ENCODE measurements around the gene FARP1.

GRCh38 chr13:98492335-98493041 is 349.6 kb downstream of the FARP1 start:
- TF ChIP-seq, protein P1, sequence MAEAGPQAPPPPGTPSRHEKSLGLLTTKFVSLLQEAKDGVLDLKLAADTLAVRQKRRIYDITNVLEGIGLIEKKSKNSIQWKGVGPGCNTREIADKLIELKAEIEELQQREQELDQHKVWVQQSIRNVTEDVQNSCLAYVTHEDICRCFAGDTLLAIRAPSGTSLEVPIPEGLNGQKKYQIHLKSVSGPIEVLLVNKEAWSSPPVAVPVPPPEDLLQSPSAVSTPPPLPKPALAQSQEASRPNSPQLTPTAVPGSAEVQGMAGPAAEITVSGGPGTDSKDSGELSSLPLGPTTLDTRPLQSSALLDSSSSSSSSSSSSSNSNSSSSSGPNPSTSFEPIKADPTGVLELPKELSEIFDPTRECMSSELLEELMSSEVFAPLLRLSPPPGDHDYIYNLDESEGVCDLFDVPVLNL (CRISPR knock-in tag; IDR thresholded peaks at IDR 0.05; ENCODE audit: borderline replicate concordance, low read depth) = no peak
- TF ChIP-seq, protein P2, sequence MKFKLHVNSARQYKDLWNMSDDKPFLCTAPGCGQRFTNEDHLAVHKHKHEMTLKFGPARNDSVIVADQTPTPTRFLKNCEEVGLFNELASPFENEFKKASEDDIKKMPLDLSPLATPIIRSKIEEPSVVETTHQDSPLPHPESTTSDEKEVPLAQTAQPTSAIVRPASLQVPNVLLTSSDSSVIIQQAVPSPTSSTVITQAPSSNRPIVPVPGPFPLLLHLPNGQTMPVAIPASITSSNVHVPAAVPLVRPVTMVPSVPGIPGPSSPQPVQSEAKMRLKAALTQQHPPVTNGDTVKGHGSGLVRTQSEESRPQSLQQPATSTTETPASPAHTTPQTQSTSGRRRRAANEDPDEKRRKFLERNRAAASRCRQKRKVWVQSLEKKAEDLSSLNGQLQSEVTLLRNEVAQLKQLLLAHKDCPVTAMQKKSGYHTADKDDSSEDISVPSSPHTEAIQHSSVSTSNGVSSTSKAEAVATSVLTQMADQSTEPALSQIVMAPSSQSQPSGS (CRISPR knock-in tag; IDR thresholded peaks at IDR 0.05; ENCODE audit: borderline replicate concordance, low read depth) = no peak
- TF ChIP-seq ZBTB43 (CRISPR knock-in tag; IDR thresholded peaks at IDR 0.05) (no peak), ESRRA (CRISPR knock-in tag; IDR thresholded peaks at IDR 0.05; ENCODE audit: borderline replicate concordance) (no peak)

All from WTC11 (cell line).